Gastroesophageal sphincter (tissue), 3 donors: ENCODE measurements around the gene NSRP1.

Experiments used
- POLR2A ChIP-seq, 2 donors: fragments of 450-650 bp; IDR thresholded peaks; one replicate each; pipeline ENCODE4 v1.6.1; 2017; ENCODE audit warnings: antibody characterized with exemption in 2 of 2, mild to moderate bottlenecking in 2 of 2, moderate library complexity in 1 of 2
- POLR2AphosphoS5 ChIP-seq: sonication (generic); formaldehyde crosslinking; IDR thresholded peaks from one replicate; pipeline ENCODE4 v1.6.1; 2017; ENCODE audit warnings: antibody characterized with exemption
- TF ChIP-seq, protein P1 (sequence below), 4 experiments: fragments of 200-600 bp in 2 of 4; fragments of 450-650 bp in 2 of 4; sonication (generic) in 1 of 4; IDR thresholded peaks; one replicate each; pipeline ENCODE4 v1.5.1; 2017 to 2019; ENCODE audit warnings: antibody characterized with exemption in 4 of 4, mild to moderate bottlenecking in 2 of 4, moderate library complexity in 2 of 4

GRCh38 chr17:30196504-30196903, 79.9 kb downstream of the NSRP1 start:
- TF ChIP-seq, protein P1, sequence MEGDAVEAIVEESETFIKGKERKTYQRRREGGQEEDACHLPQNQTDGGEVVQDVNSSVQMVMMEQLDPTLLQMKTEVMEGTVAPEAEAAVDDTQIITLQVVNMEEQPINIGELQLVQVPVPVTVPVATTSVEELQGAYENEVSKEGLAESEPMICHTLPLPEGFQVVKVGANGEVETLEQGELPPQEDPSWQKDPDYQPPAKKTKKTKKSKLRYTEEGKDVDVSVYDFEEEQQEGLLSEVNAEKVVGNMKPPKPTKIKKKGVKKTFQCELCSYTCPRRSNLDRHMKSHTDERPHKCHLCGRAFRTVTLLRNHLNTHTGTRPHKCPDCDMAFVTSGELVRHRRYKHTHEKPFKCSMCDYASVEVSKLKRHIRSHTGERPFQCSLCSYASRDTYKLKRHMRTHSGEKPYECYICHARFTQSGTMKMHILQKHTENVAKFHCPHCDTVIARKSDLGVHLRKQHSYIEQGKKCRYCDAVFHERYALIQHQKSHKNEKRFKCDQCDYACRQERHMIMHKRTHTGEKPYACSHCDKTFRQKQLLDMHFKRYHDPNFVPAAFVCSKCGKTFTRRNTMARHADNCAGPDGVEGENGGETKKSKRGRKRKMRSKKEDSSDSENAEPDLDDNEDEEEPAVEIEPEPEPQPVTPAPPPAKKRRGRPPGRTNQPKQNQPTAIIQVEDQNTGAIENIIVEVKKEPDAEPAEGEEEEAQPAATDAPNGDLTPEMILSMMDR (IDR thresholded peaks at IDR 0.05): no peak
- TF ChIP-seq POLR2A (IDR thresholded peaks at IDR 0.05): no peak
- TF ChIP-seq POLR2AphosphoS5: no peak
